ENCODE measurements around the gene TSHR.

TSHR gene

DNA sequence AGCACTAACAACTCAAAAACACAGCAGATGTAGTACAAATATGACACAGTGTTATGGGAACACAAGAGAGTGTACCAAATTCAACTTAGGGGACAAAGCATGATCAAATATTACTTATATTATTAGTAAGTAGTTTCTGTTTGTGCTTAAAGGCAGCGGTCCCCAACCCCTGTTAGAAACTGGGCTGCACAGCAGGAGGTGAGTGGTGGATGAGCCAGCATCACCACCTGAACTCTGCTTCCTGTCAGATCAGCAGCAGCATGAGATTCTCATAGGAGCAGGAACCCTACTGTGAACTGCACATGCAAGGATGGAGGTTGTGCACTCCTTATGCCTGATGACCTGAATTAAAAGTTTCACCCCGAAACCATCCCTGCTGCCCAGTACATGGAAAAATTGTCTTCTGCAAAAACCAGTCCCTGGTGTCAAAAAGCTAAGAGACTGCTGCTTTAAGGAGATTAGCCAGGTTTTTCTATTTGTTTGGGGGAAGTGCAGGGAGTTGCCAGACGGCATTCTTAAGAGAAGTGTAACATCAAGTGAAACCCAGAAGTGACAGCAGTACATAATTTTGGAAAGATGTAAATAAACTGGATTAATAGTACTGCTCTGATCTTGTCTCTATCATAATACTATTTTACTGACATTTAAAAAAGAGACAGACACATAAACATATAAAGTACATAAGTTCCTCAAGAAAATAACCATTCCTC is 238.7 kb downstream of the TSHR start:
- no peak for DNase-seq
